ENCODE results near the gene PUM2.

PUM2 gene

DNA sequence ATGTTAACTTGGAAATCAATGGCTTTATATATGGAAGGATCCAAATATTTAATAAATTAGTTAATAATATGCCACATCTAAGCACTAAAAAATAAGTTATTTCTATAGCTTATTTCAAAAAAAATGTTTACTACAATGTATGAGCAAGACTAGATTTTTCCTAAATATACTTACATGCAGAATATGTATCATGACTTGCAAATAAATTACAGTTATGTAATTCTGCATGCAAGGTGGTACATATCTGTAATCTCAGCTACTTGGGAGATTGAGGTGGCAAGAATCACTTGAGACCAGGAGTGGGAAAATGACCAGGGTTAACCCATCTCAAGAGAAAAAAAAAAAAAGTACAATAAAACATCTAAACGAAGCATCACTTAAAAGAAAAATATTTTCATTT is 11.6 kb downstream of the PUM2 start:
- DNase-seq (ENCODE audit: low spot score), result no peak

- DNase-seq (ENCODE audit: low spot score), result no peak
Measured at GRCh38 chr2:20334605-20335203, 15.9 kb downstream of the PUM2 start.

DNA sequence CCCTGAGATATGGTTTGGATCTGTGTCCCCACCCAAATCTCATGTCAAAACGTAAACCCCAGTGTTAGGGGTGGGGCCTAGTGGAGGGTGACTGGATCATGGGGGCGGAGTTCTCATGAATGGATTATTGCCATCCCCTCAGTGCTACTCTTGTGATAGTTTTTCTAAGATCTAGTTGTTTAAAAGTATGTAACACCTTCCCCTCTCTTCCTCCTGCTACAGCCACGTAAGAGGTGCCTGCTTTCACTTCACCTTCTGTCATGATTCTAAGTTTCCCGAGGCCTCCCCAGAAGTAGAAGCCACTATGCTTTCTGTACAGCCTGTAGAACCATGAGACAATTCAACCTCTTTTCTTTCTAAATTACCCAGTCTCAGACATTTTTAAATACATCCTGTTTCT is 16.9 kb downstream of the PUM2 start:
- no peak for DNase-seq (ENCODE audit: low spot score)

DNA sequence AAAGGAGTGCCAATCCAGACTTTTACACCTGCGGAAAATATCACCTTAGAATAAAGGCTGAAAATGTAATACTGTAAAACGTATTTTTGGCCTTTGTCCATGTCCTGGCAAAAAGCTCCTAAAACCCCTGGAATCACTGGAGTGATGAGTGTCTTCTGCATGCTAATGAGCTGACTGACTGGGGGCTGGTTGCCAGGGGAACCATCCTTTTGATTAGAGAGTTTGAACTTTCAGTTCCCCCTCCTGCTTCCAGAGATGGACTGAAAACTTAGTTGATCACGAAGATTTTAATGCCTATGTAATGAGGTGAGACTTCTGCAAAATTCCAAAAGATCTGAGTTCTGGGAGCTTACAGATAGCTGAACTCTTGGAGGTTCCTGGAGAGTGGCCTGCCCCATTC is 20.5 kb downstream of the PUM2 start:
- DNase-seq (ENCODE audit: low spot score), result no peak

DNA sequence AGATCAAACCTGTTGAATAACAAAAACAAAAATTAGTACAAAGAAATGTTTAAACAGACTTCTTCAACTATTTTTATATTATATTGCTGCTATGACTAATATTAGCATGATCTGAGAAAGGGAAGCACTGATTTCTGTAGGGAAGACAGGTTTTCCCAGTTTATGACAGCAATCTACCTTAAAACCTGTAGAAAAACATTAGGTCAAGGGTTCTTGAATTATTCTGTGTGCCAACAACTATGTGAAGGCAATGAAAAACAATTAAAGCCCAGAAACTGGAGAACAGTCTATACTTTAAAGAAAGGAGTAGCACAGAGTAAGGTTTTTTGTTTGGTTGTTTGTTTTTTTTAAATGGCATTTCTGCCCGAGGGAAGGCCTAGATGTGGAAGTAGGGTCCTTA is 23.3 kb downstream of the PUM2 start:
- no peak for DNase-seq (ENCODE audit: low spot score)

GRCh38 chr2:20326163-20326780 is 24.4 kb downstream of the PUM2 start:
- no peak for DNase-seq (ENCODE audit: low spot score)

DNA sequence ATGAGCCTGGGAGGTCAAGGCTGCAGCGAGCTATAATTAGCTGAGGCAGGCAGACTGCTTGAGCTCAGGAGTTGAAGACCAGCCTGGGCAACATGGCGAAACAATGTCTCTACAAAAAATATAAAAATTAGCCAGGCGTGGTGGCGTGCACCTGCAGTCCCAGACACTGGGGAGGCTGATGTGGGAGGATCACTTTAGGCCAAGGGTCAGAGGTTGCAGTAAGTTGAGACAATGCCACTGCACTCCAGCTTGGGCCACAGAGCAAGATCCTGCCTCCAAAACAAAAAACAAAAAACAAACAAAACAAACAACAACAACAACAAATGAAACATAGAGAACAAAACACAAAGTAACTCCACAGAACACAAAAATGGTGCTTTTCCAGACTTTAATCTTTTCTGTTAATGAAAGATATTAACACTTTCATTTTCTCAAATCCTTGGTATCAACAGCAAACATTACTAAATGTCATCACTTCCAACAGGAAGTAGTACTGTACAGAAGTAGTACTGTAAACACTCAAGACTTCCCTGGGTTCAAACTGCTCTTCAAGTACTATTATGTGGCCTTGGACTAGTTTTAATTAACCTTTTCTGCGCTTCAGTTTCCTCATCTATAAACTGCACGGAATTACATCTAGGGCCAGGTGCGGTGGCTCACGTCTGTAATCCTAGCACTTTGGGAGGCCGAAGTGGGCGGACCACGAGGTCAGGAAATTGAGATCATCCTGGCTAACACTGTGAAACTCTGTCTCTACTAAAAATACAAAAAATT is 27.9 kb downstream of the PUM2 start:
- no peak for DNase-seq (ENCODE audit: low spot score)

DNA sequence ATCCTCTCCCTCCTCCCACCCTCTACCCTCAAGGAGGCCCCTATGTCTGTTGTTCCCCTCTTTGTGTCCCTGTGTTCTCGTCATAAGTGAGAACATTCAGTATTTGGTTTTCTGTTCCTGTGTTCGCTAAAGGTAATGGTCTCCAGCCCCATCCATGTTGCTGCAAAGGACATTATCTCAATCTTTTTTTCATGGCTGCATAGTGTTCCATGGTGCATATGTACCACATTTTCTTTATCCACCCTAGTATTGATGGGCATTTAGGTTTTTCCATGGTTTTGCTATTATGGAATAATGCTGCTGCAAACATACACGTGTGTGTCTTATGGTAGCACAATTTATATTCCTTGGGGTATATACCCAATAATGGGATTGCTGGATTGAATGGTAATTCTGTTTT is 33.0 kb downstream of the PUM2 start:
- DNase-seq (ENCODE audit: low spot score), result no peak

DNA sequence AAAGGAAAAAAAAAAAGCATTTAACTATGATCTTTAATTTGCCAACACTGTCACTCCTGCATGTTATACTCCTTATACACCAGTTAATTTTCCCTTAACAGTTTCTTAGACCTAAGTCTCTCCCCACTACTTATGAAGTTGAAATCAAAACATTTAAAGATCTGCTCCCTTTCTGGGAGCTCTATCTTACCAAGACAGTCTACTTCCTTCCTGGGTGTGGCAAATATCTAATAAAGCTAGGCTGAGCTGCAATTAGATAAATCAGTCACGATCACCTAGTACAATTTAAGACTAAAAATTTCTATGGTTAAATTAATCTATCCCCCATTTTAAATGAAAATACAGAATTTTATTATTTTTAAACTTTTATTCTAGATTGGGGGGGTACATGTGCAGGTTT is 33.4 kb downstream of the PUM2 start:
- DNase-seq (ENCODE audit: low spot score), result no peak

GRCh38 chr2:20314562-20315501 is 35.8 kb downstream of the PUM2 start:
- DNase-seq (ENCODE audit: low spot score), result no peak

DNA sequence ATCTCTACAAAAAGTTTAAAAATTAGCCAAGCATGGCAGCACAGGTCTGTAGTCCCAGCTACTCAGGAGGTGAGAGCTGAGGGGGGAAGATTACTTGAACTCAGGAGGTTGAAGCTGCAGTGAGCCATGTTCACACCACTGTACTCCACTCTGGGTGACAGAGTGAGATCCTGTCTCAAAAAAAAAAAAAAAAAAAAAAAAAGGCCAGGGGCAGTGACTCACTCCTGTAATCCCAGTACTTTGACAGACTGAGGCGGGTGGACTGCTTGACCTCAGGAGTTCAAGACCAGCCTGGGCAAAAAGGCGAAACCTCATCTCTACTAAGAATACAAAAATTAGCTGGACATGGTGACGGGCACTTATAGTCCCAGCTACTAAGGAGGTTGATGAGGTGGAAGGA is 37.0 kb downstream of the PUM2 start:
- no peak for DNase-seq (ENCODE audit: low spot score)

DNA sequence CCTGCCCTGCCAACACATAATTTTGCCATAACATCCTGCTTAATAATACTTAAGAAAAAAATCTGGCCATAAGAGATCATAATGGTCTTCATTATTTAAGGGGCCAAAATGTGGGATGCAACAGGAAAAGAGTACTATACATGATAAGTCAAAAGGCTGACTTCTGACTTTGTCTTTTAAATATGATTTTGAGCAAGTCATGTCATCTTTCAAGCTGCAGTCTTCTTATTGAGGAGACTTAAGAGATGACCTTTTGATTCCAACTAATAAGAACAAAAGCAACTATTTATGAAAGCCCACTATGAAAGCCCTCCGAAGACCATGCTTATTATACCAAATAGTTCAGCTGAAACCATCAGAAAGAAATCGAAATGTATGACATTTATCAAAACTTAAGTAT is 41.6 kb downstream of the PUM2 start:
- DNase-seq (ENCODE audit: low spot score), result no peak

DNA sequence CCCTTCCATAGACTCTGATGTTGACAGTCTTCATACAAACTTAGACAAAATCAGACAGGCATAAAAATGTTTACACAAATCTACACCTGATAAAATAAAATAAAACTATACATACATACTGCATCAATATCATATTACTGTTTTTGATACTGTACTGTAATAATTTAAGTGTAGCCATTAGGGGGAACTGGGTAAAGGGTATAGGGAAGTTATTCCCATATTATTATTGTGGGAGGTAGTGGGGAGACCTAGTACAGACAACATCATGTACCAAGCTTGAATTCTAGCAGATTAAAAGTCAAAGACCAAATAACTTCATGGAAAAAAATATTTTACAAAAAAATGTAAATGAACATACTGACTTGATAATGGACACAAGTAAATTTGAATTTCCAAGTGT is 43.3 kb downstream of the PUM2 start:
- DNase-seq (ENCODE audit: low spot score), result no peak

- DNase-seq (ENCODE audit: low spot score), result no peak
Measured at GRCh38 chr2:20304411-20304810, 46.2 kb downstream of the PUM2 start.

DNA sequence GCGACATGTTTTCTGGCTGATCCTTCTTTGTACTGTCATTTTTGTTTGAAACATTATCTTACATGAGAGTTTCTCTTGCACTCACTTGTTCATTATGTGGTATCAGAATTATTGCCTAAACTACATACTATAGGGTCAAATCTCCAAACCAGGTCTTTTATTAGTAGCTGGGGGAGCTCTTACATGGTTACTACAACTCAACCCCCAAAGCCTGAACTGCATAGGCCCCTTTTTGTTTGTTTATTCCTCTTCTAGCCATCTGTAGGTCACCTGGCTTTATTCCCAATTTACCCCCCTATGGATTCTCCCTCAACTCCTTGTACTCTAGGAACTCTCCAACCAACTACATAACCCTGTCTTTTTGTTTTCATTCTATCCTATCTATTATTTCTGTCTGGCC is 46.7 kb downstream of the PUM2 start:
- DNase-seq (ENCODE audit: low spot score), result no peak

- no peak for DNase-seq (ENCODE audit: low spot score)
Measured at GRCh38 chr2:20302019-20302418, 48.6 kb downstream of the PUM2 start.

- no peak for DNase-seq (ENCODE audit: low spot score)
Measured at GRCh38 chr2:20300656-20301055, 50.0 kb downstream of the PUM2 start.

GRCh38 chr2:20299113-20299512 is 51.5 kb downstream of the PUM2 start:
- DNase-seq (ENCODE audit: low spot score), result no peak

GRCh38 chr2:20294231-20294630 is 56.4 kb downstream of the PUM2 start:
- no peak for DNase-seq (ENCODE audit: low spot score)

- no peak for DNase-seq (ENCODE audit: low spot score)
Measured at GRCh38 chr2:20292984-20293383, 57.7 kb downstream of the PUM2 start.

- DNase-seq (ENCODE audit: low spot score), result no peak
Measured at GRCh38 chr2:20291846-20292408, 58.7 kb downstream of the PUM2 start.

DNA sequence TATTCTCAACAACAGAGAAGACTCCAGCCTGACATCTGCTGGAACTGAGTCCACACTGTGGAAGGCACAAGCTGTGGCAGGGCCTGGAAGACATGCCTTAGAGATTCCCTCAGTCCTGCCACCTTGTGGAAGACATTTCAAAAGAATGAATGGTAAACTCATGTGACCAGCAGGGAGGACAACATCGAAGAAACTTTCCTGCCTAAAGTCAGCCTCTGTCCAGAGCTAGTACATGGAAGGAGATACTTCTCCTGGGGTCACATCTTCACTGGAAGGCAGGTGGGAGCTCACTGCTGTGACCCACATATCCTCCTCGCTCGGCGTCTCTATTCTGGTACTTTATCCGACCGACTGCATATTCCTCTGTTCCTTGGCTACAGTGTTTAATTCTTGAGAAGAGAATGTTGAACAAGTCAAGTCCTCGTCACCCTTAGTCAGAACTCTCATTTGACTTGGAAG is 59.5 kb downstream of the PUM2 start:
- peak; percentile 78 for DNase-seq (ENCODE audit: low spot score)

All from ecto neural progenitor cell (in vitro differentiated cells).